ENCODE results near the gene DMRTC2.

The DMRTC2 gene

DNA sequence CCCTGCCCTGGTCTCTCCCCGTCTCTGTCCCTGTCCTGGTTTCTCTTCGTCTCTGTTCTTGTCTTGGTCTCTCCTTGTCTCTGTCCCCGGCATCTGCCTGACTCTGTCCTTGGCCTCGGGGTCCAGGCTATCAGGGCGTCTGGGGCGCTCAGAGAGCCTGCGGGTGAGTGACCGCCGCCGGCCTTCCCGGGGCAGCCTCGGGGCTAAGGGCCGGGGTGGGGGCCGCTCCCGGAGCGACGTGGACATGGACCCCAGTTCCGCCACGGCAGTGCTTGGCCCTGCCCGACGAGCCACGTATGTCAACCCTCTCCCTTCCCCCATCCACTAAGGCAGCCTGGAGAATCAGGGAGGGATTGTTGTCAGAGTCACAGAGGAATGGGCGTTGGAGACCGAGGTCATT, 53.0 kb downstream of the DMRTC2 start:
- FAIRE-seq: no peak
- TF ChIP-seq, protein P1, sequence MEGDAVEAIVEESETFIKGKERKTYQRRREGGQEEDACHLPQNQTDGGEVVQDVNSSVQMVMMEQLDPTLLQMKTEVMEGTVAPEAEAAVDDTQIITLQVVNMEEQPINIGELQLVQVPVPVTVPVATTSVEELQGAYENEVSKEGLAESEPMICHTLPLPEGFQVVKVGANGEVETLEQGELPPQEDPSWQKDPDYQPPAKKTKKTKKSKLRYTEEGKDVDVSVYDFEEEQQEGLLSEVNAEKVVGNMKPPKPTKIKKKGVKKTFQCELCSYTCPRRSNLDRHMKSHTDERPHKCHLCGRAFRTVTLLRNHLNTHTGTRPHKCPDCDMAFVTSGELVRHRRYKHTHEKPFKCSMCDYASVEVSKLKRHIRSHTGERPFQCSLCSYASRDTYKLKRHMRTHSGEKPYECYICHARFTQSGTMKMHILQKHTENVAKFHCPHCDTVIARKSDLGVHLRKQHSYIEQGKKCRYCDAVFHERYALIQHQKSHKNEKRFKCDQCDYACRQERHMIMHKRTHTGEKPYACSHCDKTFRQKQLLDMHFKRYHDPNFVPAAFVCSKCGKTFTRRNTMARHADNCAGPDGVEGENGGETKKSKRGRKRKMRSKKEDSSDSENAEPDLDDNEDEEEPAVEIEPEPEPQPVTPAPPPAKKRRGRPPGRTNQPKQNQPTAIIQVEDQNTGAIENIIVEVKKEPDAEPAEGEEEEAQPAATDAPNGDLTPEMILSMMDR (IDR thresholded peaks at IDR 0.05; ENCODE audit: insufficient read depth, missing control alignments): no peak
- DNase-seq (ENCODE audit: insufficient read length, low spot score): no peak

DNA sequence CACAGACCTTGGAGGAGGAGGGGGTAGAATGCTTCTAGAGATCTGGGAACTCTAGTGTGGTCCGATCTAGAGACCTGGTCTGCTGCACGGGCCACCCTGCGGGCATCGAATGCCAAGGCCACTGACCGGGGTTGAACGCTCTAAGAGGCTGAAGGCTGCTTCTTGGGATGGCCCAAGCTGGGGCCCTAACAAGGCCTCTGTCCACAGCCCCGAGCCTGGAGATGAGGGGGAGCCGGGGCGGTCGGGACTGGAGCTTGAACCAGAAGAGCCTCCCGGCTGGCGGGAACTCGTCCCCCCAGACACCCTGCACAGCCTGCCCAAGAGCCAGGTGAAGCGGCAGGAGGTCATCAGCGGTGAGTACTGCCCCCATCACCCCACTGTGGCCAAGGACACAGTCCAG, 53.4 kb downstream of the DMRTC2 start:
- TF ChIP-seq, protein P1 (IDR thresholded peaks at IDR 0.05; ENCODE audit: insufficient read depth, missing control alignments): no peak
- no peak for FAIRE-seq
- DNase-seq (ENCODE audit: insufficient read length, low spot score): no peak

All from D721Med (cell line).